Sigmoid colon (tissue), 7 donors: ENCODE results near the gene P3H2. TPM values are rescaled to one million over a fixed set of nuclear protein-coding genes. Genes with fewer than 3 reads are reported as not detected.
"Not testable (repeated sequence)": the region's sequence is repeated elsewhere in the genome, so short reads cannot be mapped to it uniquely, and the experiment has no call there.

Experiments
- DNase-seq: peaks from one replicate; pipeline ENCODE4 v3.0.0-alpha.2; 2019
- H3K27ac ChIP-seq, 4 donors: fragments of 200-600 bp; sonication (generic); one replicate each; pipeline ENCODE4 v1.5.1; 2016 to 2019; ENCODE audit warnings: mild to moderate bottlenecking in 1 of 4
- H3K27me3 ChIP-seq, 3 donors: fragments of 200-600 bp; sonication (generic); one replicate each; pipeline ENCODE4 v1.5.1; 2019; ENCODE audit warnings: mild to moderate bottlenecking in 1 of 3
- H3K36me3 ChIP-seq, 4 donors: fragments of 200-600 bp; sonication (generic); one replicate each; pipeline ENCODE4 v1.5.1; 2016 to 2019
- H3K4me1 ChIP-seq, 4 donors: fragments of 200-600 bp; sonication (generic); one replicate each; pipeline ENCODE4 v1.5.1; 2017 to 2019
- H3K4me3 ChIP-seq, 4 donors: fragments of 200-600 bp; sonication (generic); one replicate each; pipeline ENCODE4 v1.5.1; 2017 to 2019; ENCODE audit warnings: mild to moderate bottlenecking in 2 of 4, moderate library complexity in 1 of 4
- H3K9me3 ChIP-seq, 4 donors: fragments of 200-600 bp in 3 of 4; sonication (generic) in 3 of 4; one replicate each; pipeline versions ENCODE4 v1.5.1 to v1.6.1; 2013 to 2019
- EP300 ChIP-seq, 4 donors: sonication (generic); formaldehyde crosslinking; IDR thresholded peaks; one replicate each; pipeline ENCODE4 v1.6.1; 2017; ENCODE audit warnings: antibody characterized with exemption in 4 of 4
- POLR2A ChIP-seq, 2 donors: fragments of 450-650 bp; IDR thresholded peaks; one replicate each; pipeline ENCODE4 v1.6.1; 2016; ENCODE audit warnings: antibody characterized with exemption in 2 of 2, mild to moderate bottlenecking in 2 of 2, moderate library complexity in 2 of 2
- POLR2AphosphoS5 ChIP-seq, 4 donors: sonication (generic); formaldehyde crosslinking; IDR thresholded peaks; one replicate each; pipeline ENCODE4 v1.6.1; 2017; ENCODE audit warnings: antibody characterized with exemption in 4 of 4
- WGBS, 2 donors: extraction: QIAGEN DNeasy Blood & Tissue Kit; methylation state at CpG; one replicate each; pipeline ENCODE4 v1.1.7; 2013; 5-methylcytosine and 5-hydroxymethylcytosine counted together
- intact Hi-C: fragments of 100-400 bp; cut with DNase I; formaldehyde crosslinking; loops from one replicate; pipeline ENCODE4 v1.15.1; 2023
- polyA plus RNA-seq, 3 donors: library from polyadenylated mRNA; stranded (reverse); fragments of 200-250 nt; gene quantifications; one replicate each; pipeline ENCODE4 v1.2.3, GENCODE V29; 2013
- total RNA-seq, 4 donors: library from RNA; depleted of rRNA; stranded (reverse); fragments of >200 nt; gene quantifications; one replicate each; pipeline ENCODE4 v1.1.0, GENCODE V29; 2016
- TF ChIP-seq, protein P1 (sequence below), 4 experiments: fragments of 450-650 bp in 3 of 4; fragments of 200-600 bp in 1 of 4; IDR thresholded peaks; one replicate each; pipeline ENCODE4 v1.5.1; 2016 to 2019; ENCODE audit warnings: antibody characterized with exemption in 4 of 4, mild to moderate bottlenecking in 3 of 4, moderate library complexity in 2 of 4
- donor health status: healthy with polysubstance abuse.
- donor health status: Bipolar disorder and iron deficiency.
- donor health status: healthy.

P3H2 gene
- total and polyA plus RNA-seq, 7 donors = 1.8 to 41.7 (median 29.6) TPM

DNA sequence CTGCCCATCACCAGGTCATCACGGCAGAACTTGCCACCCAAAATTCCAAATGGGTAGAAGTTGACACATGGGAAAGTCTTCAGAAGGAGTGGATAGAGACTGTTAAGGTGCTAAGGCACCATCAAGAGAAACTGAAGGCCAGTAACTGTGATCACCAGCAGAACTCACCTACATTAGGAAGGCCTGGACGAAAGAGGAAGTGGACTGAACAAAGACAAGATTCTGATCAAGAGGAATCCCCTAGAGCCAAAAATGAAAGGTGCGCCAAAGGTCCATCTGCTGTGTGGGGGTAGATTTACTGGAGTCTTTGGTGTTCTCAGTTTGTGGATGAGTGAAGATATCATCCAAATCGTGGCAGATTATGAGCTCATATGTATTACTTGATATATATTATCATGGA, 46.3 kb upstream of the P3H2 start:
- H3K4me3 ChIP-seq = no peak overlapping the region
- no peak overlapping the region for H3K27ac ChIP-seq
- WGBS, 2 donors = 92 to 95% methylated on average over 4 of the region's 4 CpGs
- no peak for DNase-seq
- H3K9me3 ChIP-seq = no peaks in the 10 kb centered on the region
- H3K27me3 ChIP-seq = no peaks in the 10 kb centered on the region
- no peaks in the 10 kb centered on the region for H3K36me3 ChIP-seq
- intact Hi-C loops = no loop called here
- TF ChIP-seq POLR2AphosphoS5 (IDR thresholded peaks at IDR 0.05) = no peak
- TF ChIP-seq, protein P1, sequence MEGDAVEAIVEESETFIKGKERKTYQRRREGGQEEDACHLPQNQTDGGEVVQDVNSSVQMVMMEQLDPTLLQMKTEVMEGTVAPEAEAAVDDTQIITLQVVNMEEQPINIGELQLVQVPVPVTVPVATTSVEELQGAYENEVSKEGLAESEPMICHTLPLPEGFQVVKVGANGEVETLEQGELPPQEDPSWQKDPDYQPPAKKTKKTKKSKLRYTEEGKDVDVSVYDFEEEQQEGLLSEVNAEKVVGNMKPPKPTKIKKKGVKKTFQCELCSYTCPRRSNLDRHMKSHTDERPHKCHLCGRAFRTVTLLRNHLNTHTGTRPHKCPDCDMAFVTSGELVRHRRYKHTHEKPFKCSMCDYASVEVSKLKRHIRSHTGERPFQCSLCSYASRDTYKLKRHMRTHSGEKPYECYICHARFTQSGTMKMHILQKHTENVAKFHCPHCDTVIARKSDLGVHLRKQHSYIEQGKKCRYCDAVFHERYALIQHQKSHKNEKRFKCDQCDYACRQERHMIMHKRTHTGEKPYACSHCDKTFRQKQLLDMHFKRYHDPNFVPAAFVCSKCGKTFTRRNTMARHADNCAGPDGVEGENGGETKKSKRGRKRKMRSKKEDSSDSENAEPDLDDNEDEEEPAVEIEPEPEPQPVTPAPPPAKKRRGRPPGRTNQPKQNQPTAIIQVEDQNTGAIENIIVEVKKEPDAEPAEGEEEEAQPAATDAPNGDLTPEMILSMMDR (IDR thresholded peaks at IDR 0.05) = no peak
- no peak for TF ChIP-seq POLR2A (IDR thresholded peaks at IDR 0.05)
- no peak for TF ChIP-seq EP300 (IDR thresholded peaks at IDR 0.05)
- H3K4me1 ChIP-seq = no peaks in the 10 kb centered on the region

DNA sequence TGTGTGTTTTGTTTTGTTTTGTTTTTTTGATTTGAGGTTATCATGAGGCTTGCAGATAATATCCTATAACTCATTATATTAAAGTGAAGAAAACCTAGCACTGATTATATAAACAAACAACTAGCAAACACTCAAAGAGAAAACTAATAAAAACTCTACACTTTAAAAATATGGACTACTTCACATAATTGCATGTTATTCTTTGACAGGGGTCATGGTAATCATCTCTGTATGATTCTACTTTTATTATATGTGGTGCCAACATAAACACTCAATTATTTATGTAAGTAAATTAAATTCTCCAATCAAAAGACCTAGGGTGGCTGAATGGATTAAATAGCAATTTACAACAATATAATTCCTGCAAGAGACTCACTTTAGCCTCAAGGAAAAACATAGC, 44.6 kb upstream of the P3H2 start:
- DNase-seq = no peak
- no peaks in the 10 kb centered on the region for H3K36me3 ChIP-seq
- H3K27me3 ChIP-seq = no peaks in the 10 kb centered on the region
- TF ChIP-seq EP300 (IDR thresholded peaks at IDR 0.05) = no peak
- no peak for TF ChIP-seq POLR2A (IDR thresholded peaks at IDR 0.05)
- TF ChIP-seq, protein P1 (IDR thresholded peaks at IDR 0.05) = no peak
- no peak for TF ChIP-seq POLR2AphosphoS5 (IDR thresholded peaks at IDR 0.05)
- H3K27ac ChIP-seq = no peak overlapping the region
- H3K4me1 ChIP-seq = no peaks in the 10 kb centered on the region
- no peaks in the 10 kb centered on the region for H3K9me3 ChIP-seq
- intact Hi-C loops = no loop called here
- H3K4me3 ChIP-seq = no peak overlapping the region

DNA sequence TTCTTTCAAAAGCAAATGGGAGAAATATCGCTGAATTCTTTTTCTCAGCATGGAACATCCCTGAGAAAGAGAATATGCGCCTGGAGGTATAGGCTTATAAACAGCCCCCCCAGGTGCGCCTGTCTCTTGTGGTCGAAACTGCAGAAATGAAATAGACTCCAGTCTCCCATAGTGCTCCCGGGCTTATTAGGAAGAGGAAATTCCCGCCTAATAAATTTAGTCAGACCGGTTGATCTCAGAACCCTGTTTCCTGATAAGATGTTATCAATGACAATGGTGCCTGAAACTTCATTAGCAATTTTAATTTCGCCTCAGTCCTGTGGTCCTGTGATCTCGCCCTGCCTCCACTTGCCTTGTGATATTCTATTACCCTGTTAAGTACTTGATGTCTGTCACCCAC, 41.3 kb upstream of the P3H2 start:
- H3K4me1 ChIP-seq, intact Hi-C loops, H3K27ac ChIP-seq, H3K4me3 ChIP-seq, DNase-seq, H3K27me3 ChIP-seq, H3K9me3 ChIP-seq, H3K36me3 ChIP-seq: not testable (repeated sequence)
- 84 to 88% methylated on average over 8 to 9 of the region's 9 CpGs for WGBS, 2 donors

DNA sequence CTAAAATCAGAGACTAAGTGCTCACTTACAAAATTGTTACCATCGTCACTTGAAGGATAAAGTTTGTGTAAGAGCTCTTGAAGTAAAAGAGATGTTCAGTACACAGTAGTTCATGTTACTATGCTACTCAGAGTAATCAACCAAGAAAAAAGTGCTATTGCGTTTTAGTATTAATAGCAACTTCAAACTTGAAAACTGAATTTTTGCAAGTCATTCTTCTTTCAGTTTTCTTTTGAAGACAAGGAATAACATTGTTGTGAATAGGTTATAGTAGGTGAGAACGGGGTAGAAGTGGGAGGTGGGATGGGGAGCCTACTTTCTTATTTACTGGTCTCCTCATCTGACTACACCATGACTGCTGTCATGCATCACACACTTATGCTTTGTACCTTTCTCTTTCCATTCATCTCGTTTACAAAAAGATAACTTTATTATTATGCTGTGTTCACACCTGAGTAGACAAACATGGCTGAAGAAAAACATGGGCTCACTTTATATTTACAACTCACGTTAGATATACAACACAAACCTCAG, 39.3 kb upstream of the P3H2 start:
- no peaks in the 10 kb centered on the region for H3K36me3 ChIP-seq
- no peak overlapping the region for H3K4me3 ChIP-seq
- no peaks in the 10 kb centered on the region for H3K27me3 ChIP-seq
- WGBS, 2 donors = 68 to 87% methylated on average over 5 of the region's 5 CpGs
- no peaks in the 10 kb centered on the region for H3K9me3 ChIP-seq
- no peak for TF ChIP-seq EP300 (IDR thresholded peaks at IDR 0.05)
- intact Hi-C loops = no loop called here
- no peaks in the 10 kb centered on the region for H3K4me1 ChIP-seq
- DNase-seq = no peak
- no peak overlapping the region for H3K27ac ChIP-seq

DNA sequence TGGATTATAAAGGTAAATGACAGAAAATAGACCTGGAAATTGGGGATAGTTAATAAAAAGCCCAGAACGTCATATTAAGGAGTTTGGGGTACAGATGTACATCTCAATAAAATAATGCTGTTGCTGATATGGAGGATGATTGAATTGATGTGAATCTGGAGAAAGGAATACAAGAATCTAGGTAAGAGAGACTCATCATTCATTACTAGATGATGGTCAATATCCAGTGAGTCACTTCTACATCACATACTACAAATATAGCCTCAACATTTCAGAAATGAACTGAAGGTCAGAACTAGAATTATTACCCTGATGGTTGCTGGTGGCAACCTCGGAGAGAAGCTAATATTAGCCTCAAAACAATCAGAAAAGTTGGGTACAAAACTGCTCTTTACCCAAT, 37.6 kb upstream of the P3H2 start:
- intact Hi-C loops = no loop called here
- Histone ChIP-seq H3K27ac (no peak overlapping the region), H3K4me1 (no peaks in the 10 kb centered on the region), H3K36me3 (no peaks in the 10 kb centered on the region), H3K4me3 (no peak overlapping the region), H3K27me3 (no peaks in the 10 kb centered on the region), H3K9me3 (no peaks in the 10 kb centered on the region)
- 55 to 57% methylated on average over 2 of the region's 2 CpGs for WGBS, 2 donors
- TF ChIP-seq POLR2A (IDR thresholded peaks at IDR 0.05) = no peak
- TF ChIP-seq EP300 (IDR thresholded peaks at IDR 0.05) = no peak
- TF ChIP-seq, protein P1 (IDR thresholded peaks at IDR 0.05) = no peak
- no peak for TF ChIP-seq POLR2AphosphoS5 (IDR thresholded peaks at IDR 0.05)
- no peak for DNase-seq

DNA sequence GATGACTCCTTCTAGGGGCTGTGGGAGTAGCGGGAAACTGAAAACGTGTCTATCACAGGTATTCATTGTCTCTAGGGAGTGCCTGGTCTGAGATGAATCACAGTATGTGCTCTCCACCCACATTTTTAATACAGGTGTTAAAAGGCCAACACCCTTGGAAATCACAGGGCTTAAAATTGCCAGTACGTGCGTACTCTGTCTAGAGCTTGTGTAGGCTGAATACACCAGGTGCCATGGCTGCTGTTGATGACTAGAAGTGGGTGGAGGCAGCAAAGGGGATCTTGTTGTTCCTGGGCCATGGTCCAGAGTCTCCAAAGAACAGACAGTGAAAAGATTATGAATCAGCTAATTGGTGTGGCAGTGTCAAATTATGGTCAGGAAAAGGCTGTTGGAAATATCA, 35.1 kb upstream of the P3H2 start:
- Histone ChIP-seq H3K27me3 (no peaks in the 10 kb centered on the region), H3K4me3 (no peak overlapping the region), H3K4me1 (no peaks in the 10 kb centered on the region), H3K9me3 (no peaks in the 10 kb centered on the region), H3K27ac (no peak overlapping the region), H3K36me3 (no peaks in the 10 kb centered on the region)
- DNase-seq = no peak
- intact Hi-C loops = no loop called here
- WGBS, 2 donors = 12 to 68% methylated on average over 4 of the region's 4 CpGs
- TF ChIP-seq POLR2A (IDR thresholded peaks at IDR 0.05) (no peak), POLR2AphosphoS5 (IDR thresholded peaks at IDR 0.05) (no peak)
